ENCODE data around the gene MYL10. TPM values are rescaled to one million over a fixed set of nuclear protein-coding genes. Genes with fewer than 3 reads are reported as not detected.
"Not testable (repeated sequence)": the region's sequence is repeated elsewhere in the genome, so short reads cannot be mapped to it uniquely, and the experiment has no call there.

The MYL10 gene
- polyA plus RNA-seq, 4 donors = 0.30 to 0.59 (median 0.36) TPM; not detected in 1

GRCh38 chr7:101657171-101657570 lies 28.1 kb upstream of the MYL10 start:
- no peak for DNase-seq (ENCODE audit: low read depth in 4 of 4, low spot score in 2 of 4)

GRCh38 chr7:101651112-101651511 lies 22.0 kb upstream of the MYL10 start:
- no peak for DNase-seq (ENCODE audit: low read depth in 4 of 4, low spot score in 2 of 4)

GRCh38 chr7:101650579-101651081 lies 21.5 kb upstream of the MYL10 start:
- DNase-seq (ENCODE audit: low read depth in 4 of 4, low spot score in 2 of 4) = no peak

- not testable (repeated sequence) for DNase-seq (ENCODE audit: low read depth in 4 of 4, low spot score in 2 of 4)
Measured at GRCh38 chr7:101647876-101648275, 18.8 kb upstream of the MYL10 start.

GRCh38 chr7:101645951-101646350 lies 16.9 kb upstream of the MYL10 start:
- no peak for DNase-seq (ENCODE audit: low read depth in 4 of 4, low spot score in 2 of 4)

- DNase-seq (ENCODE audit: low read depth in 4 of 4, low spot score in 2 of 4) = no peak
Measured at GRCh38 chr7:101644879-101645278, 15.8 kb upstream of the MYL10 start.

GRCh38 chr7:101639127-101639526 lies 10.0 kb upstream of the MYL10 start:
- not testable (repeated sequence) for DNase-seq (ENCODE audit: low read depth in 4 of 4, low spot score in 2 of 4)

GRCh38 chr7:101636822-101637623 lies 7.9 kb upstream of the MYL10 start:
- no peak for DNase-seq (ENCODE audit: low read depth in 4 of 4, low spot score in 2 of 4)

- DNase-seq (ENCODE audit: low read depth in 4 of 4, low spot score in 2 of 4) = no peak
Measured at GRCh38 chr7:101635484-101635883, 6.4 kb upstream of the MYL10 start.

GRCh38 chr7:101634196-101634717 lies 5.2 kb upstream of the MYL10 start:
- no peak for DNase-seq (ENCODE audit: low read depth in 4 of 4, low spot score in 2 of 4)

- no peak for DNase-seq (ENCODE audit: low read depth in 4 of 4, low spot score in 2 of 4)
Measured at GRCh38 chr7:101633511-101633910, 4.4 kb upstream of the MYL10 start.

GRCh38 chr7:101632641-101633040 lies 3.5 kb upstream of the MYL10 start:
- DNase-seq (ENCODE audit: low read depth in 4 of 4, low spot score in 2 of 4) = no peak

GRCh38 chr7:101631224-101631714 lies 2.2 kb upstream of the MYL10 start:
- DNase-seq (ENCODE audit: low read depth in 4 of 4, low spot score in 2 of 4) = no peak

GRCh38 chr7:101630591-101630990 lies 1.5 kb upstream of the MYL10 start:
- DNase-seq (ENCODE audit: low read depth in 4 of 4, low spot score in 2 of 4) = no peak

GRCh38 chr7:101628522-101628921 lies 574 bp downstream of the MYL10 start:
- no peak for DNase-seq (ENCODE audit: low read depth in 4 of 4, low spot score in 2 of 4)

GRCh38 chr7:101626758-101627157 lies 2.3 kb downstream of the MYL10 start:
- no peak for DNase-seq (ENCODE audit: low read depth in 4 of 4, low spot score in 2 of 4)

GRCh38 chr7:101626069-101626671 lies 2.9 kb downstream of the MYL10 start:
- no peak for DNase-seq (ENCODE audit: low read depth in 4 of 4, low spot score in 2 of 4)

GRCh38 chr7:101625031-101625791 lies 3.9 kb downstream of the MYL10 start:
- no peak for DNase-seq (ENCODE audit: low read depth in 4 of 4, low spot score in 2 of 4)

- DNase-seq (ENCODE audit: low read depth in 4 of 4, low spot score in 2 of 4) = no peak
Measured at GRCh38 chr7:101624246-101625001, 4.7 kb downstream of the MYL10 start.

GRCh38 chr7:101622609-101623173 lies 6.4 kb downstream of the MYL10 start:
- no peak for DNase-seq (ENCODE audit: low read depth in 4 of 4, low spot score in 2 of 4)

All from left renal cortex interstitium (tissue), 4 donors.